Liver (tissue), 3 donors: ENCODE measurements around the gene DMWD.

ENCODE experiments used
- ATF3 ChIP-seq: IDR thresholded peaks from 2 replicates; pipeline ENCODE4 v1.6.1; 2016; ENCODE audit warnings: antibody characterized with exemption
- CTCF ChIP-seq: fragments of 150-350 bp; IDR thresholded peaks from 2 replicates; pipeline ENCODE4 v1.5.1; 2017; ENCODE audit warnings: improper control_type of control experiment, low read depth, low read length; ENCODE audit not compliant: missing input control
- EGR1 ChIP-seq, 2 donors: IDR thresholded peaks; 2 replicates each; pipeline ENCODE4 v1.6.1; 2016 to 2018; ENCODE audit warnings: antibody characterized with exemption in 2 of 2, low read depth in 2 of 2
- FOXA2 ChIP-seq: IDR thresholded peaks from 2 replicates; pipeline ENCODE4 v1.6.1; 2016; ENCODE audit warnings: antibody characterized with exemption
- JUND ChIP-seq, 2 donors: IDR thresholded peaks; 2 replicates each; pipeline ENCODE4 v1.6.1; 2016; ENCODE audit warnings: antibody characterized with exemption in 2 of 2
- MAX ChIP-seq: IDR thresholded peaks from 2 replicates; pipeline ENCODE4 v1.6.1; 2016; ENCODE audit warnings: antibody characterized with exemption
- RAD21 ChIP-seq, 2 donors: IDR thresholded peaks; 2 replicates each; pipeline ENCODE4 v1.6.1; 2016; ENCODE audit warnings: antibody characterized with exemption in 2 of 2, mild to moderate bottlenecking in 2 of 2
- REST ChIP-seq: IDR thresholded peaks from 2 replicates; pipeline ENCODE4 v1.6.1; 2016; ENCODE audit warnings: antibody characterized with exemption, mild to moderate bottlenecking
- YY1 ChIP-seq: IDR thresholded peaks from 2 replicates; pipeline ENCODE4 v1.6.1; 2016; ENCODE audit warnings: antibody characterized with exemption, mild to moderate bottlenecking
- donor health status: healthy.
- donor health status: healthy.

GRCh38 chr19:45791744-45792469 lies 738 bp downstream of the DMWD start:
- TF ChIP-seq CTCF (no peak), JUND (IDR thresholded peaks at IDR 0.05) (no peak), EGR1 (IDR thresholded peaks at IDR 0.05; ENCODE audit: low read depth in 2 of 2) (no peak), YY1 (no peak), ATF3 (no peak), MAX (no peak), RAD21 (IDR thresholded peaks at IDR 0.05) (no peak), REST (no peak), FOXA2 (no peak)
